NOMO-1 (cell line): ENCODE measurements around the gene VPS35L.

ENCODE experiments used
- DNase-seq, 2 experiments: peaks; one replicate each; lab custom pipeline; 2025; ENCODE audit not compliant: unreplicated experiment in 2 of 2; lab: John Stamatoyannopoulos, UW

The VPS35L gene

DNA sequence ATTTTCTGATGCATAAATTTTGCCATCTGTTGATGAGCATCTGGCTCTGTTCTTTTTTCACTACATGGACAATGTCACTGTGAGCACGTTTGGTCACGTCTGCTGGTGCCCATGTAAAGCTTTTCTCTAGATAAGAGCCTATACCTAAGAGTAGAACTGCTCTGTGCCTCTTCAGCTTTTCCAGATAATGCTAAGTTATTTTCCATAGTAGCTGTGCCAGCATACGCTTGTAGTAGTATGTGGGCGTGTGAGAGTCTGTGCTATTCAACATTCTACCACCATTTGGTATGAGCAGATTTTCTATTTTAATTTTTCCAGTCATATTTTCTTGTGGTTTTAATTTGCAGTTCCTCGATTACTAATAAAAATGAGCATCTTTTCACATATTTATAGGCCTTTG, 33.2 kb downstream of the VPS35L start:
- no peak for DNase-seq

DNA sequence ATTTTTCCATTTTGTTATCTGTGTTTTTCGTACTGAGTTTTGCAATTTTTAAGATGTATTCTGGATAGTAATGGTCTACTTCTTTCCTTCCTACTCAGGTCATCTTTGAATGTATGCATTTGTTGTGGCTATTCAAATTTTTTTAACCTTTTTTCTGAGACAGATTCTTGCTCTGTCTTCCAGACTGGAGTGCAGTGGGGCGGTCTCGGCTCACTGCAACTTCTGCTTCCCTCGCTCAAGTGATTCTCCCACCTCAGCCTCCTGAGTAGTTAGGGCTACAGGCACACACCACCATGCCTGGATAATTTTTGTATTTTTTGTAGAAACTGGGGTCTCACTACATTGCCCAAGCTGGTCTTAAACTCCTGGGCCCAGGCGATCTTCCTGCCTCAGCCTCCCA, 33.6 kb downstream of the VPS35L start:
- no peak for DNase-seq

DNA sequence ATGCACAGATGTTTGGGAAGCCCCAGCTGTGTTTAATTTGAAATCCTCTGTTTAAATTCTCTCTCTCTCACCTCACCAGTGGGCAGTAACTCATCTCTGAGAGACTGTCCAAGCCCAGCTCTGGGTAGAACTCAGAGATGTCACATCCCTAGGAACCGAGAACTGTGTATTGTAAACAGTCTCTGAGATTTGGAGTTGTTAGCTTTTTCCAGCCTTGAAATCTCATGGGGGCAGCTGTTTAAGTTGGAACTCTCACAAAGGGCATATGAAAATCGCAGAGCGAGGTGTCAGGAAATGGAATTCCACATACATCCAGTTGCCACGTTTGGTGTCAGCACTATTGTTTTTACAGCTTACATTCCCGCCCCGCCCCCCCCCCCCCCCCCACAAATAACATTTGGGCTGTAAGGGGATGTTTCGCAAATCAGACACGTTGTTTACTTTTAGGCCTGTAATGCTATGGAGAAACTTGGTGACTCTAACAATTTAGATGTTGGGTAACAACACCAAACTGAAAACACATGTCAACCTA, 34.3 kb downstream of the VPS35L start:
- no peak for DNase-seq

DNA sequence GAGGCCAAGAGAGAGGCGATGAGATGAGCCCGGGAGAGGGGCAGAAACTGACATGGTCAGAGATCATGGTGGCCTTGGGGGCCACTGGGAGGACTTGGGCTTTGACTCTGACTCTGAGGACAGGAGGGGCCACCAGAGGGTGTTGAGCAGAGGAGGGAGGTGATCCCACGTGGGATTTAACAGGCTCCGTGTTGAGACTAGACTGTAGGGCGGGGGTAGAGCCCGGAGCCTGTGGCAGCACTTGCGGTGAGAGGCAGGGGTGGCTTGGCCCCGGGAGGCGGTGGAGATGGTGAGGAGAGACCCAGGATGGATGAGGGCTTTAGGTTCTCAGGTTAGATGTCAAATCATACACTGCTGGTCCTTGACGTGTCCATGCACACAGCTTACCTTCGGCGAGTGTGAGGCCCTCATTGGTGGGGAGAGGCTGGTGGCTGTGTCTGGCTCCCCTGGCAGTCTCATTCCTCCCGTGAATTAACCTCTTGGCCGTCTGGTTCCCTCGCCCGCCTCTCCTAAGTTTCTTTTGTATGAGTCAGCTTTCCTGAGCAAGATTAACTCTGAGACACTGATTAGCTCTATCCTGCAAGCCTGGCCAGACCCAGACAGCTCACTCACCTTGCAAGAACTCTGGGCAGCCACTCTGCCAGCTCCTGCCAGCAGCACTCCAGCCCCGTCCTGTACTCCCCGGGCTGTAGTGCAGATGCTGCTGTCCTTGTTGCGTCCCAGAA, 39.7 kb downstream of the VPS35L start:
- DNase-seq, result no peak

DNA sequence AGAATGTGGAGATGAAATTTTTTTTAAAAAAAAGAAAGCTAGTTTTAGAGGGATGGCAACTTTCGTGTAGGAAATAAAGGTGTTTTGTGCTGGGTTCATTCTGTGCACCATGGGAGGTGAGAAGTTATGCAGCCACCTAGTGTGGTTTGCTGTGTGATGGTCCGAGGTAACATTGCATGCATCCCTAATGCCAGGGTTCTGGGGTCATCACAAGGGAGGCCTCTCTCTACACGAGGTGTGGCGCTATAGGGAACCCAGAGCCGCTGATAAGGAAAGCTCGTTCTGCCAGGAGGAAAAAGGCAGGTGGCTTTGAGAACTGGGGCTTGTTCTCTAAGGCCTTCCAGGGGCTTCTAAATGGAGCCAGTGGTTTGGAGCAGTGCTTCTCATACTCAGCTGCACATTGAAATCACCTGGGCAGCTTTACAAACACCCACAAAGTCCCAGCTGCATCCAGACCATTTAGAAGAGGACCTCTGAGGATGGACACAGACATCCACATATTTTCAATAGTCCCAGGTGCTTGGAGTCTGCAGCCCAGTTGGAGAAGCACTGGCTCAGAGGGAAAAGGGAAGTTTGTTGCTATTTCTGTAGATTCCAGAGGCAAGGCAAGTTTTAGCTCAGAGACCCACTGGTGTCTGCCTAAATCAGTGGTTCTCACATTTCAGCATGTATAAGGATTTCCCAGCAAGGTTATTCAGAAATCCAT, 43.5 kb downstream of the VPS35L start:
- DNase-seq, result no peak

DNA sequence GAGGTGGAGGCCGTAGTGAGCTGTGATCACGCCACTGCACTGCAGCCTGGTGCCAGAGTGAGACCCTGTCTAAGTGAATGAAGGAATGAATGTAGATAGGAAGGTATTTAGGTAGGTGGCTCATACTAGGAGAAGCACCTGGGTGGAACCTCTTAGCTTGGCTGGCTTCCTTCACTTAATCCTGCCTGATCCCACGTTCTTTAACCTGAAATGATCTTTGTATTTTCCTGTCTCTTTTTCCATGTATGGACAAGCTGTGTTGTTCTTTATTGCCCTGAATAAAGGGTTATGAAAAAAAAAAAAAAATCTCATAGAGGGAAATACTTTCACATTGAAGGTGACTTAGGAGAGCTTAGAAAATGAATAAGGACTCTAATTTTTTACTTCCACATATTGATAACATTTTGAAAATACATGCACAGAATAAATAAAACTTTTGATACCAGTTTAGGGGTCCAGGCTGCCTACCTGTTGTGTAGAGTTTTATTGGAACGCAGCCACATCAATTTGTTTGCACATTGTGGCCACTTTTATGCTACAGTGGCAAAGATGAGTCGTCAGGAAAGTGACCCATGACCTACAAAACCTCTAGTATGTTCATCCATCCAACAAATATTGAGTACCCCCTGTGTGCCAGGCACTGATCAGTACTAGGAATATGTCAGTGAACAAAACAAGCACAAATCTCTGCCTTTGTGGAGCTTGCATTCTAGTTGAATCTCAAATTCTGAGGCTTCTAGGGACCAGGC, 44.6 kb downstream of the VPS35L start:
- no peak for DNase-seq

DNA sequence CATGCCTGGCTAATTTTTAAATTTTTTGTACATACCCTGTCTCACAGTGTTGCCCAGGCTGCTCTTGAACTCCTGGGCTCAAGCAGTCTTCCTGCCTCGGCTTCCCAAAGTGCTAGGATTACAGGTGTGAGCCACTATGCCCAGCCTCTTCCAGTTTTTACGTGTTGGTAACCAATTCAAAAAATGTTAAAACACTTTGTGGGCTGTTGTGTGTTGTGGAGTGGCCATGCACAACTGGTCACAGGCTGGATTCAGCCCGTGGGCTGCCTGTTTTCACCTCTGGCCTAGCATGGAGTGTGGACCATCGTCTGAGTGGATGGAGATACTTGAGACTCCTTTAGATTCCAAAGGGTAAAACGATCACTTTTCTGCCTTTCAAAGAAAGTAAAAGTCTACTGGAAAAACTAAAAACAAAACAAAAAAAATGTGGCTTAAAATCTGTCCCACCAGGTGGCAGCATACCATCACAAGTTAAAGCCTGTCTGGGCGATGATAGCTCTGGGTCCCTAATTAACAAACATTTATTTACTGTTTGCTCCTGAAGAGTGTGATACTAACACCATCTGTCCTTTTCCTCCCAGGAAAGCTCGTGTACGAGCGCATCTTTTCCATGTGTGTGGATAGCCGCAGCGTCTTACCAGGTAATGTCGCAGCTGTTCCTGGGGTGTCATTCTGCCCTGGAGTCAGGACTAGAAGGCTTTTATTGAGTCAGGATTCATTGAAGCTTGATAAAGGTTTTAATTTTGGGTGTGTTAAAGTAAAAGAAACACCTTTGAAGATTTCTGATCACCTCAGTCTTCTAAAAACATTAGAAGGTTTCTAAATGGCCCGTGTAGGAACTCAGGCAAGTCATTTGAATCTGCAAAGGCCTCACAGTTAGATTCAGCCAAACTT, 45.8 kb downstream of the VPS35L start:
- DNase-seq, result no peak

DNA sequence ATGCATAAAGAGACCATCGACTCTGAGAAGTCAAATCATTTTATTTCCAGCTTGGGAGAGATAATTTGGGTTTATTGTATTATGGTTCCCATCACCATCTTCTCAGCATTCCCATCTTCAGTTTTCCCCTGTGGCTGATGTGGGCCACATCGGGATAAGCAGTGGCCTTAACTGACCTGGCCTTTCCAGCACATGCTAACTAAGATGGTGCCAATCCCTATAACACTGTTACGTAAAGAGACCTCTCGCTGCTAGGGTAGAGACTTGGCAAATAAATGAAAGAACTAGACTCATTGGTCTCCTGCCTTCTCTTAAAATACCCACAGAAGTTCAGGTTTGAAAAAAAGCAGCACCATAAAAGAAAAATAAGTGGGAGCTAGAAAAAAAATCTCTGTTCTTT, 49.4 kb downstream of the VPS35L start:
- DNase-seq, result no peak

DNA sequence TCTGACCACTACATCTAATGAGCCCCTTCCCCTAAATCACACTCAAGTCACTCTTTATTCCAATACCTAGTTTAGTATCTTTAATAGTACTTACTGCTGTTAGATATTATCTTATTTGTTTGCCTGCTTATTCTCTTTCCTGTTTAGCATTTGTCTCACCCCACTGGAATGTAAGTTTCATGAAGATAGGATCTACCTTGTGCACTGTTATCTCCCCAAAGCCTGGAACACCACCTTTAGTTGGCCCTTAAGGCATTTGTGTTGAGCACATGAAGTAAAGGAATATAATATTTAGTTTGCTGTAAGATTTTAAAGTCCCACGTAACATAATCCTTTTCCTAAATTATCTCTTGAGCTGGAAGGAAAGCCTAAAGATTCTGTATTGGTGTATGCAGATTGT, 50.2 kb downstream of the VPS35L start:
- no peak for DNase-seq

DNA sequence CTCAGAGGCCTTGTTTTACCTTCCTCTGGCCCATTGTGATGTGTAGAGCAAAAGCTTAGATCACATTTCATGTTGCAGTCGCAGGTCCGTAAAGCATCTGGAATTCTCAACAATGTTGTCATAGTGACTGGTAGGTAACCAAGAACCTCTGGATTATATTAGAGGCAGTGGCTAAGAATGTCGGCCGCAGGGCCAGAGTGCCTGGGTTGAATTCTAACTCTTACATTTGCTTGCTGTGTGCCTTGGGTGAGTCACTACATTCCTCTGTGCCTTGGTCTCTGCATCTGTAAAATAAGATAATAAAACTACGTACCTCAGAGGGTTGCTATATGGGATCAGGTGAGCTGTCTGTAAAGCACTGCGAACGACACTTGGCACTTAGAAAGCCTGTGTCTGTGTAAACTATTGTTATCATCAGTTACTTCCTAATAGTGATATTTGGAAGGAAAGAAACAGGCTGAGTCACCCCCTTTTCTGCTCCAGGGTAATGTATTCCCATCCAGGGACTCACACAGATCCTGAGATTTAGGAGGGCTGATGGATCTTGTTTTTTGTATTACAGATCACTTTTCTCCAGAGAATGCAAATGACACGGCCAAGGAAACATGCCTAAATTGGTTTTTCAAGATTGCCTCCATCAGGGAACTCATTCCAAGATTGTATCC, 52.2 kb downstream of the VPS35L start:
- DNase-seq, result no peak

DNA sequence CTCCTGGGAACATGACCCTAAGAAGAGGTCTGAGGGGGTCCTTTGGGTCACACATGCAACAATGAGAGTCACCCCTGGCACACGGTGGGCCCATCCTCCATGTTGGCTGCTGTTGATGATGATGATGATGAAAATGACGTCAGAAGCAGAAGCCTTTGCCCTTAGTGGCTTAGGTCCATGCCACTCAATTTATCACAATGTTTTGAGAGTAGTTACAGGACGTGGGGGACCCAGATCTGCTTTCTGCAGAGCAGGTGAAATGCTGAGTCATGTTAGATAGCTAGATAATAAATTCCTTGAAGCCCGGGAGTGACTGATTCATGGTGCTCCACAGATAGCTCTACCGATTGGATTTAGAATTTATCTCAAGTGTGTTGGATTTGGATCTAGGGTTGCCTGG, 53.9 kb downstream of the VPS35L start:
- DNase-seq, result no peak

DNA sequence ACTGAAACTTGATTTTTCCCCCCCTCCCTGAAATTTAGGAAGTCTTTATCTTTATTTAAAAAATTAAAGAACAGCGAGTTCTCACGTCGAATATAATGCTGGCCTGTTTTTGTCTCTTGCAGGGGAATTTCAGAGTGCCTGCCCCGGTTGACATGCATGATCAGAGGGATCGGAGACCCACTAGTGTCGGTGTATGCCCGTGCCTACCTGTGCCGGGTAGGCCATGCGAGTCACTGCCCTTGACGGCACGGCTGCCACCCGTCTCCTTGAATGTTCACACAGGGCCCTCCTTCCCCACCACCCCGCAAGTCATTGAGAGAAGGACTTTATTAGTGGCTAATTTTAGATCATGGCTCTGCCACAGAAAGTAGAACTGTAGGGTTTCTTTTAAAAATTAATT, 54.7 kb downstream of the VPS35L start:
- no peak for DNase-seq

DNA sequence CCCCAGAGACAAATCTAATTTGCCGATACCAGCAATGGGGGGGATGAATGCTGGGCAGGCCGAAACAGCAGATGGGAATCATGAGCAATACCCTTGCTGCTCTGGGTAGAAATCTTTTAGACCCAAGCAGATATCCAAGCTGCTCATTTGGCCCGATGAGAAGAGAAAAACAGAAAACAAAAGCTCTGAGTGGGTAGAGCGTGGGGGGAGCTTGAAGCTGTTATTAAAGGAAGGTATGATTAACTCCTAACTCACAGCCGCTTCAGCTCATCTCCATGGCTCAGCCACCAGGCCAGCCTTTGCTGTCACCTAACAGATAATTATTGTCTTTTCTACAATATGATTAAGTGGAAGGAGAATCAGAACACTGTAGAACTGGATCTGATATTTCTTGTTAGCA, 58.3 kb downstream of the VPS35L start:
- no peak for DNase-seq

DNA sequence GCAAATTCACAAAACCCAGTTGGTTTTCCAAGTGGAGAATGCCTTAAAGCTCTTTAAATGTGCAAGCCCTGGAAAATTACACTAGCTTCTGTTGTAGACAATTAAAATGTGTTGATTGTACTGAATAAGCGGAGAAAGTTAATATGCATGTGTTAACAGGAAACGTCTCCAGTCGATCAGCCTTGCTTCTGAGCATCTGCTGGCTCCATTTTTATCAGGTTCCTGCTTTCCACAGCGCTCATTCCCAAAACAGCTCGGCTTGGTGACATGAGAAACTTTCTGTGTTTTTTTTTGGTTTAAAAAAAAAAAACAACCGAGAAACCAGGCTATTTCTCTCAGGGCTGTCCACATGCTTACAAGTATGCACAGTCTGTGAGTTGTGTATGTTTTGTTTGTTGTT, 60.7 kb downstream of the VPS35L start:
- no peak for DNase-seq

DNA sequence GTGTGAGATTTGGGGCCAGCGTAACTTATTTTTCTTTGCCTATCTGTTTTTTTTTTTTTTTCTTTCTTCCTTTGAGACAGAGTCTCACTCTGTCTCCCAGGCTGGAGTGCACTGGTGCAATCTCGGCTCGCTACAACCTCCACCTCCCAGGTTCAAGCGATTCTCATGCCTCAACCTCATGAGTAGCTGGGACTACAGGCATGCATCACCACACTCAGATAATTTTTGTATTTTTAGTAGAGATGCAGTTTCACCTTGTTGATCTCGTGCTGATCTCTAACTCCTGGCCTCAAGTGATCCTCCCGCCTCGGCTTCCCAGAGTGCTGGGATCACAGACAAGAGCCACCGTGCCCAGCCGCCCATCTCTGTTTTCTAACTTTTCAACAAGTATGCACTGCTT, 63.4 kb downstream of the VPS35L start:
- no peak for DNase-seq

DNA sequence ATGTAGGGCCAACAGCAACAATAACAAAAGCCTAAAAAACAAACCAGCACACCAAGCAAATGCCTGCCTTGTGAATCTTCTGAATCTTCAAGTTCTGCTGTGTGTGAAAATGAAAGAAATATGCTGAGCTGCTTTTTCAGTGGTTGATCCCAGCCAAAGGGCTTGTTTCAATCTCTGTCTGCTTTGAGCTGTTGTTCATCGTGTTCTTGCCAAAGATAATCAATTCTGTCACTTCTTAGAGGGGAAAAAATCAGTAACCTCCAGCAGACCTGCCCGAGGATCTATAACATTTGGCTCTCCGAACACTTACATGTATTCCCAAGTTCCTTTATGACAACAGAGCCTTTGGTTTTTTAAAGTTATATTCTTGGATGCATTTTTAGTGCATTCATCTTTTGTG, 65.9 kb downstream of the VPS35L start:
- no peak for DNase-seq

DNA sequence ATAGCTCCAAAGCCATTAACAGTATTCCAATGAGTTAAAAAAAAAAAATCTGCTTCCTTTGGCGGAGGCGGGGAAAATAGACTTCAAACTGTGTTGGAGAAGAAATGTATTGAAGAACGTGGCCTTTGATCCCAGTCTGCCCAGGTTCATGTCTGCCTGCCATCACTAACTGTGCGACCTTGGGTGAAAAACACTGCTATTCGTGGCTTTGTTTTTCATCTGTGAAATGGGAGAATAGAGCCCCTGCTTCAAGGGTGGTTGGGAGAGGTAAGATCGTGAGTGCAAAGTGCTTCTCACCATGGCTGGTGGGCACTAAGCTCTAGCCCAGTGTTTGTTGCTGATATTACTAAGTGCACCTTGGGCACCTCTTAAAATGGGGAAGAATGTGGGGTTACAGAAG, 69.5 kb downstream of the VPS35L start:
- no peak for DNase-seq

DNA sequence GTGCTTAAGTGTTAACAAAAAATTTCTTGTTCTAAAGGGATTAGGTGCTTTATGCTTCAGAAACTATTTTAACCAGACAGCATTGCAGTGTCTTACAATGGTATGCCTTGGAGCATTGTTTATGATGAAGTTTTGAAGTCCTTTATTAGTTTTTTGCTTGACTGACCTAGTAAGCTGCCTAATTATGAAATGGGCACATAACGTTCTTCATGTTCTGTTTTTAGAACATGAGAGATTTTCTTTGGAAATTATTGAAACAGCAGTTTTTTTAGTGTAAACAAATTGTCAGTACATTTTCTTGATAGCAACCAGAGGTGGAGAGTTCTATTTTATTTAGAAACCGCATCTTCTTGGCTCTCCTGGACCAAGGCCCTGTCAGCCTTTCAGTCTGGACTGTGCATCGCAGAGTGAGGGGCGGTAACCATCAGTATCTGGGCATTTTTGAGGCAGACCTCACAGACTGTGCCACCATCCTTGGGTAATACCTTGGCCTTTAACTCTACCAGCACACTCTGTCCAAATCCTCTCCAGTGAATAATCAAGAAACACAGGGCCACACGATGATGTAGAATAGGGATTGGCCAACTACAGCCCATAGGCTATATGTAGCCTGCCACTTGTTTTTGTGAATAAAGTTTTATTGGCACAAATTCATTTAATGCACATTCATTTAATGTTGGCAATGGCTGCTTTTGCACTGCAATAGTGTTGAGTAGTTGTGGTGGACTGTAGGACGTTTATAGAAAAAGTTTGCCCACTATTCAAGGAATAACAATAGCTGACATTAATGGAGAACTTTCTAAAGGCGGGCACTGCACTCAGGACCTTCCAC, 81.1 kb downstream of the VPS35L start:
- no peak for DNase-seq

DNA sequence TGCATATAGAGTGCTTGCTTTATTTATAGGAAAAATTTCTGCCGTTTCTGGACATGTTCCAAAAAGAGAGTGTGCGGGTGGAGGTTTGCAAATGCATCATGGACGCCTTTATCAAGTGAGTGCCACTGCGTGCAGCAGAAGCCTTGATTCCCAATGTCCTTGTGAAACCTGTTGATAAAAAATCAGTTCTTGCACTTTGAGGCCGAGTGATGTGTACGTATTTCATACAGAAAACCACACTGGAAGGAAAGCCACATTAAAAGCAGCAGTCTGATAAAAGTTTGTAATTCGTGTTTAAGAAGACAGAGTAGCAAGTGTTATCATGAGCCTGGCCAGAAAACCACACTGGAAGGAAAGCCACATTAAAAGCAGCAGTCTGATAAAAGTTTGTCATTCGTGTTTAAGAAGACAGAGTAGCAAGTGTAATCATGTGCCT, 84.5 kb downstream of the VPS35L start:
- no peak for DNase-seq
